Retina (tissue), 1 donor: Measurements from ENCODE around the gene TRIM47.

ENCODE experiments used
- DNase-seq: peaks from one replicate; pipeline ENCODE4 v3.0.0-alpha.2; 2016

TRIM47 gene

GRCh38 chr17:75908201-75908600 is 29.8 kb upstream of the TRIM47 start:
- DNase-seq = no peak

GRCh38 chr17:75906143-75906884 is 27.9 kb upstream of the TRIM47 start:
- no peak for DNase-seq

- DNase-seq = peak; percentile 98
Measured at GRCh38 chr17:75904749-75905521, 26.6 kb upstream of the TRIM47 start, which contains the start of gene MRPL38. TSS of gene MRPL38 (minus strand) at chr17:75904884. CDS start at chr17:75904875, 9 bp downstream.

GRCh38 chr17:75902406-75902805 is 24.0 kb upstream of the TRIM47 start:
- no peak for DNase-seq

- DNase-seq = no peak
Measured at GRCh38 chr17:75901727-75902126, 23.3 kb upstream of the TRIM47 start.

- DNase-seq = no peak
Measured at GRCh38 chr17:75900691-75901533, 22.5 kb upstream of the TRIM47 start.

GRCh38 chr17:75899767-75900468 is 21.5 kb upstream of the TRIM47 start:
- DNase-seq = no peak

- no peak for DNase-seq
Measured at GRCh38 chr17:75899353-75899752, 21.0 kb upstream of the TRIM47 start.

GRCh38 chr17:75898791-75899190 is 20.4 kb upstream of the TRIM47 start:
- no peak for DNase-seq

- no peak for DNase-seq
Measured at GRCh38 chr17:75898065-75898464, 19.7 kb upstream of the TRIM47 start.

- DNase-seq = peak; percentile 66
Measured at GRCh38 chr17:75897160-75898019, 19.0 kb upstream of the TRIM47 start.

GRCh38 chr17:75896415-75897159 is 18.2 kb upstream of the TRIM47 start, which contains the start of gene TRIM65:
TSS of gene TRIM65 (minus strand) at chr17:75896951. CDS start at chr17:75896937, 14 bp downstream.
- DNase-seq = peak; percentile 87

- DNase-seq = no peak
Measured at GRCh38 chr17:75895370-75896155, 17.2 kb upstream of the TRIM47 start.

- DNase-seq = no peak
Measured at GRCh38 chr17:75894049-75894733, 15.8 kb upstream of the TRIM47 start.

- DNase-seq = no peak
Measured at GRCh38 chr17:75893305-75894048, 15.1 kb upstream of the TRIM47 start.

- DNase-seq = no peak
Measured at GRCh38 chr17:75892556-75893224, 14.3 kb upstream of the TRIM47 start.

- no peak for DNase-seq
Measured at GRCh38 chr17:75891605-75892555, 13.5 kb upstream of the TRIM47 start.
